Glomerular endothelial cell (primary cell): ENCODE results near the gene NT5DC4. TPM values are rescaled to one million over a fixed set of nuclear protein-coding genes. Genes with fewer than 3 reads are reported as not detected.

Source experiments
- DNase-seq: peaks from one replicate; pipeline ENCODE4 v3.0.0-alpha.2; 2011; ENCODE audit warnings: low read depth, low spot score; ENCODE audit errors: extremely low read depth
- total RNA-seq: library from RNA; depleted of rRNA; stranded (reverse); fragments of >200 nt; gene quantifications from 2 replicates; pipeline ENCODE4 v1.2.3, GENCODE V29; 2015

NT5DC4 gene
- not detected in 2 replicates for total RNA-seq

GRCh38 chr2:112720785-112721184, at the start of gene NT5DC4:
Gene NT5DC4, plus strand, starts transcription at chr2:112721020. Its CDS starts 60 bp downstream, at chr2:112721080.
- DNase-seq, result no peak

- DNase-seq, result no peak
These were observed 49.0 kb upstream of the NT5DC4 start for GRCh38 chr2:112671801-112672200.

- no peak for DNase-seq
These were observed 47.8 kb upstream of the NT5DC4 start for GRCh38 chr2:112673008-112673407.

- DNase-seq, result peak; percentile 44
These were observed 46.6 kb upstream of the NT5DC4 start for GRCh38 chr2:112674229-112674628.

- no peak for DNase-seq
These were observed 41.3 kb upstream of the NT5DC4 start for GRCh38 chr2:112679484-112679883.

GRCh38 chr2:112680666-112681101, 40.1 kb upstream of the NT5DC4 start:
- no peak for DNase-seq

- DNase-seq, result no peak
These were observed 38.7 kb upstream of the NT5DC4 start for GRCh38 chr2:112682101-112682500.

GRCh38 chr2:112683550-112684414, 37.0 kb upstream of the NT5DC4 start:
- DNase-seq, result no peak

- DNase-seq, result no peak
These were observed 36.4 kb upstream of the NT5DC4 start for GRCh38 chr2:112684415-112684775.

GRCh38 chr2:112685271-112685884, 35.4 kb upstream of the NT5DC4 start:
- DNase-seq, result no peak

GRCh38 chr2:112686348-112687217, 34.2 kb upstream of the NT5DC4 start:
- DNase-seq, result no peak

GRCh38 chr2:112687522-112687921, 33.3 kb upstream of the NT5DC4 start:
- no peak for DNase-seq

GRCh38 chr2:112688086-112688880, 32.5 kb upstream of the NT5DC4 start:
- no peak for DNase-seq

GRCh38 chr2:112690853-112691401, 29.9 kb upstream of the NT5DC4 start:
- DNase-seq, result peak; percentile 45

GRCh38 chr2:112691881-112692281, 28.9 kb upstream of the NT5DC4 start:
- no peak for DNase-seq

- DNase-seq, result peak; percentile 56
These were observed 28.3 kb upstream of the NT5DC4 start for GRCh38 chr2:112692495-112692911.

GRCh38 chr2:112692918-112693317, 27.9 kb upstream of the NT5DC4 start:
- no peak for DNase-seq

- DNase-seq, result no peak
These were observed 27.2 kb upstream of the NT5DC4 start for GRCh38 chr2:112693596-112693995.

- no peak for DNase-seq
These were observed 26.6 kb upstream of the NT5DC4 start for GRCh38 chr2:112694182-112694581.
